SK-N-SH treated with all-trans-retinoic acid at 6 μM for 48 hours (cell line): ENCODE results near the gene ASB18.

Experiments
- ARNTL ChIP-seq: fragments of 450-650 bp; formaldehyde crosslinking; IDR thresholded peaks from 2 replicates; pipeline ENCODE4 v1.5.0; 2020; ENCODE audit warnings: low read depth, mild to moderate bottlenecking, moderate library complexity, borderline replicate concordance
- CSDC2 ChIP-seq: fragments of 250-450 bp; sonication (Bioruptor Pico); IDR thresholded peaks from 2 replicates; pipeline ENCODE4 v1.5.0; 2020; ENCODE audit warnings: mild to moderate bottlenecking, moderate library complexity
- OSR1 ChIP-seq: fragments of 250-450 bp; sonication (Bioruptor Pico); IDR thresholded peaks from 2 replicates; pipeline ENCODE4 v1.8.0; 2022; ENCODE audit warnings: moderate library complexity, mild to moderate bottlenecking, inconsistent platforms
- POU6F1 ChIP-seq: fragments of 250-450 bp; sonication (Bioruptor Pico); IDR thresholded peaks from 2 replicates; pipeline ENCODE4 v1.8.0; 2021; ENCODE audit warnings: low read depth, mild to moderate bottlenecking, moderate library complexity, borderline replicate concordance
- RARB ChIP-seq: fragments of 250-450 bp; sonication (Bioruptor Pico); IDR thresholded peaks from 2 replicates; pipeline ENCODE4 v1.8.0; 2021; ENCODE audit warnings: mild to moderate bottlenecking, moderate library complexity
- TCF4 ChIP-seq: fragments of 250-450 bp; sonication (Bioruptor Pico); IDR thresholded peaks from 2 replicates; pipeline ENCODE4 v1.8.0; 2021; ENCODE audit warnings: mild to moderate bottlenecking, moderate library complexity, borderline replicate concordance
- TSHZ2 ChIP-seq: fragments of 250-450 bp; sonication (Bioruptor Pico); IDR thresholded peaks from 2 replicates; pipeline ENCODE4 v1.5.0; 2020; ENCODE audit warnings: mild to moderate bottlenecking, moderate library complexity
- ZC3H10 ChIP-seq: fragments of 250-450 bp; sonication (Bioruptor Pico); IDR thresholded peaks from 2 replicates; pipeline ENCODE4 v1.5.1; 2021; ENCODE audit warnings: mild to moderate bottlenecking, moderate library complexity
- ZFP3 ChIP-seq: fragments of 250-450 bp; sonication (Bioruptor Pico); IDR thresholded peaks from 2 replicates; pipeline ENCODE4 v1.5.0; 2020; ENCODE audit warnings: mild to moderate bottlenecking, moderate library complexity
- ZFP30 ChIP-seq: fragments of 450-650 bp; formaldehyde crosslinking; IDR thresholded peaks from 2 replicates; pipeline ENCODE4 v1.5.0; 2022; ENCODE audit warnings: mild to moderate bottlenecking, moderate library complexity
- ZNF565 ChIP-seq: fragments of 450-650 bp; formaldehyde crosslinking; conservative IDR thresholded peaks from 2 replicates; pipeline ENCODE4 v1.5.0; 2020; ENCODE audit warnings: low read depth, mild to moderate bottlenecking, moderate library complexity
- ZNF8 ChIP-seq: fragments of 450-650 bp; formaldehyde crosslinking; IDR thresholded peaks from 2 replicates; pipeline ENCODE4 v1.5.0; 2020; ENCODE audit warnings: mild to moderate bottlenecking, moderate library complexity
- TF ChIP-seq, protein P1 (sequence below): fragments of 250-450 bp; sonication (Bioruptor Pico); IDR thresholded peaks from 2 replicates; pipeline ENCODE4 v1.8.0; 2020; ENCODE audit warnings: mild to moderate bottlenecking, moderate library complexity, borderline replicate concordance
- TF ChIP-seq, protein P2 (sequence below): fragments of 250-450 bp; sonication (Bioruptor Pico); IDR thresholded peaks from 2 replicates; pipeline ENCODE4 v1.5.1; 2020; ENCODE audit warnings: low read depth, mild to moderate bottlenecking, moderate library complexity

DNA sequence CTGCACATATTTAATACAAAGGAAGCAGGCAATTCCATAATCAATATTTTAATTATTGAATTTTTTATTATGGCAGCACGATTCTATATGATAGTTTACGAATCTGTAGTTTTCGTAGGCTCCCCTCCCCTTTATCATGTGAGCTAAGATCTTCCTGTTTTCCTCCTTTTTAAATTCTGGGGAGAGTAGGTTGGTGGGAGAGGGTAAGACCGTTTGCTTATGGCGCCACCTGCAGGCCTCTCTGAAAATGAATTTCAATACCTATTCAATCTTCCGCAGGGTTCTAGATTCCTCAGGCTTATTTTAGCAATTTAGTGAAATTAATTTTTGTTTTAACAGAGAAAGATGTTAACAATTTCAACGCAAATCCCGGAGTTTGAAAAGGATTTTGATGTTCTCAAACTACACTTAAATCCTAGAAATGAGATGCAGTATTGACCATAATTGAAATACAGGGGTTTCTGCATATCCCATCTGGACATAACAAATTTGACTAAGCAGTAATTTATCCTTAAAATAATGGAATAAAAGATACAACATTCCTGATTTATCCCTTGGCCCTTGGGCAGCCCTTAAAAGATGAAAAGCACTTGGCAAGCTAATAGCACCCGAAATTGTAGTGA is 83.3 kb downstream of the ASB18 start:
- TF ChIP-seq TCF4 (CRISPR knock-in tag) (no peak), OSR1 (no peak), TSHZ2 (CRISPR knock-in tag) (no peak), CSDC2 (CRISPR knock-in tag) (no peak), ZFP3 (CRISPR knock-in tag) (no peak), ARNTL (CRISPR knock-in tag) (no peak), POU6F1 (CRISPR knock-in tag) (no peak), ZC3H10 (CRISPR knock-in tag) (no peak), ZNF565 (CRISPR knock-in tag) (no peak), ZFP30 (no peak), ZNF8 (CRISPR knock-in tag) (no peak), RARB (CRISPR knock-in tag) (no peak)
- TF ChIP-seq, protein P1, sequence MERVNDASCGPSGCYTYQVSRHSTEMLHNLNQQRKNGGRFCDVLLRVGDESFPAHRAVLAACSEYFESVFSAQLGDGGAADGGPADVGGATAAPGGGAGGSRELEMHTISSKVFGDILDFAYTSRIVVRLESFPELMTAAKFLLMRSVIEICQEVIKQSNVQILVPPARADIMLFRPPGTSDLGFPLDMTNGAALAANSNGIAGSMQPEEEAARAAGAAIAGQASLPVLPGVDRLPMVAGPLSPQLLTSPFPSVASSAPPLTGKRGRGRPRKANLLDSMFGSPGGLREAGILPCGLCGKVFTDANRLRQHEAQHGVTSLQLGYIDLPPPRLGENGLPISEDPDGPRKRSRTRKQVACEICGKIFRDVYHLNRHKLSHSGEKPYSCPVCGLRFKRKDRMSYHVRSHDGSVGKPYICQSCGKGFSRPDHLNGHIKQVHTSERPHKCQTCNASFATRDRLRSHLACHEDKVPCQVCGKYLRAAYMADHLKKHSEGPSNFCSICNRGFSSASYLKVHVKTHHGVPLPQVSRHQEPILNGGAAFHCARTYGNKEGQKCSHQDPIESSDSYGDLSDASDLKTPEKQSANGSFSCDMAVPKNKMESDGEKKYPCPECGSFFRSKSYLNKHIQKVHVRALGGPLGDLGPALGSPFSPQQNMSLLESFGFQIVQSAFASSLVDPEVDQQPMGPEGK (CRISPR knock-in tag): no peak
- TF ChIP-seq, protein P2, sequence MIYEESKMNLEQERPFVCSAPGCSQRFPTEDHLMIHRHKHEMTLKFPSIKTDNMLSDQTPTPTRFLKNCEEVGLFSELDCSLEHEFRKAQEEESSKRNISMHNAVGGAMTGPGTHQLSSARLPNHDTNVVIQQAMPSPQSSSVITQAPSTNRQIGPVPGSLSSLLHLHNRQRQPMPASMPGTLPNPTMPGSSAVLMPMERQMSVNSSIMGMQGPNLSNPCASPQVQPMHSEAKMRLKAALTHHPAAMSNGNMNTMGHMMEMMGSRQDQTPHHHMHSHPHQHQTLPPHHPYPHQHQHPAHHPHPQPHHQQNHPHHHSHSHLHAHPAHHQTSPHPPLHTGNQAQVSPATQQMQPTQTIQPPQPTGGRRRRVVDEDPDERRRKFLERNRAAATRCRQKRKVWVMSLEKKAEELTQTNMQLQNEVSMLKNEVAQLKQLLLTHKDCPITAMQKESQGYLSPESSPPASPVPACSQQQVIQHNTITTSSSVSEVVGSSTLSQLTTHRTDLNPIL (CRISPR knock-in tag): no peak
